Measurements from ENCODE around the gene HOXD8. TPM values are rescaled to one million over a fixed set of nuclear protein-coding genes. Genes with fewer than 3 reads are reported as not detected.

HOXD8 gene
- total RNA-seq, 1 donor from 2014 or later, result not detected

- H3K4me1 Mint-ChIP-seq (ENCODE audit: low read depth), result no peaks in the 10 kb centered on the region
- H3K36me3 Mint-ChIP-seq (ENCODE audit: insufficient read depth), result no peaks in the 10 kb centered on the region
- H3K27me3 Mint-ChIP-seq, result peaks cover 86% of the 10 kb centered on the region
- DNase-seq (ENCODE audit: low spot score, unreplicated experiment), result no peak
- TF ChIP-seq, protein P1, sequence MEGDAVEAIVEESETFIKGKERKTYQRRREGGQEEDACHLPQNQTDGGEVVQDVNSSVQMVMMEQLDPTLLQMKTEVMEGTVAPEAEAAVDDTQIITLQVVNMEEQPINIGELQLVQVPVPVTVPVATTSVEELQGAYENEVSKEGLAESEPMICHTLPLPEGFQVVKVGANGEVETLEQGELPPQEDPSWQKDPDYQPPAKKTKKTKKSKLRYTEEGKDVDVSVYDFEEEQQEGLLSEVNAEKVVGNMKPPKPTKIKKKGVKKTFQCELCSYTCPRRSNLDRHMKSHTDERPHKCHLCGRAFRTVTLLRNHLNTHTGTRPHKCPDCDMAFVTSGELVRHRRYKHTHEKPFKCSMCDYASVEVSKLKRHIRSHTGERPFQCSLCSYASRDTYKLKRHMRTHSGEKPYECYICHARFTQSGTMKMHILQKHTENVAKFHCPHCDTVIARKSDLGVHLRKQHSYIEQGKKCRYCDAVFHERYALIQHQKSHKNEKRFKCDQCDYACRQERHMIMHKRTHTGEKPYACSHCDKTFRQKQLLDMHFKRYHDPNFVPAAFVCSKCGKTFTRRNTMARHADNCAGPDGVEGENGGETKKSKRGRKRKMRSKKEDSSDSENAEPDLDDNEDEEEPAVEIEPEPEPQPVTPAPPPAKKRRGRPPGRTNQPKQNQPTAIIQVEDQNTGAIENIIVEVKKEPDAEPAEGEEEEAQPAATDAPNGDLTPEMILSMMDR (IDR thresholded peaks at IDR 0.05; ENCODE audit: unreplicated experiment), result no peak
- no peak overlapping the region for H3K4me3 Mint-ChIP-seq (ENCODE audit: low read depth)
- no peaks in the 10 kb centered on the region for H3K9me3 Mint-ChIP-seq (ENCODE audit: low read depth)
- peak overlapping the region; percentile 85 for H3K27ac Mint-ChIP-seq
These were observed 3.0 kb downstream of the HOXD8 start for GRCh38 chr2:176132205-176133171.

GRCh38 chr2:176133389-176133788 lies 3.9 kb downstream of the HOXD8 start:
- Mint-ChIP-seq H3K4me1 (ENCODE audit: low read depth) (no peaks in the 10 kb centered on the region), H3K36me3 (ENCODE audit: insufficient read depth) (no peaks in the 10 kb centered on the region), H3K9me3 (ENCODE audit: low read depth) (no peaks in the 10 kb centered on the region), H3K27ac (no peak overlapping the region), H3K27me3 (peaks cover 86% of the 10 kb centered on the region), H3K4me3 (ENCODE audit: low read depth) (no peak overlapping the region)
- TF ChIP-seq, protein P1 (IDR thresholded peaks at IDR 0.05; ENCODE audit: unreplicated experiment), result no peak
- no peak for DNase-seq (ENCODE audit: low spot score, unreplicated experiment)

- Mint-ChIP-seq H3K36me3 (ENCODE audit: insufficient read depth) (no peaks in the 10 kb centered on the region), H3K4me1 (ENCODE audit: low read depth) (no peaks in the 10 kb centered on the region), H3K27ac (no peak overlapping the region), H3K27me3 (peaks cover 86% of the 10 kb centered on the region), H3K4me3 (ENCODE audit: low read depth) (no peak overlapping the region), H3K9me3 (ENCODE audit: low read depth) (no peaks in the 10 kb centered on the region)
- DNase-seq (ENCODE audit: low spot score, unreplicated experiment), result no peak
- TF ChIP-seq, protein P1 (IDR thresholded peaks at IDR 0.05; ENCODE audit: unreplicated experiment), result no peak
These were observed 4.5 kb downstream of the HOXD8 start for GRCh38 chr2:176134035-176134434.

DNA sequence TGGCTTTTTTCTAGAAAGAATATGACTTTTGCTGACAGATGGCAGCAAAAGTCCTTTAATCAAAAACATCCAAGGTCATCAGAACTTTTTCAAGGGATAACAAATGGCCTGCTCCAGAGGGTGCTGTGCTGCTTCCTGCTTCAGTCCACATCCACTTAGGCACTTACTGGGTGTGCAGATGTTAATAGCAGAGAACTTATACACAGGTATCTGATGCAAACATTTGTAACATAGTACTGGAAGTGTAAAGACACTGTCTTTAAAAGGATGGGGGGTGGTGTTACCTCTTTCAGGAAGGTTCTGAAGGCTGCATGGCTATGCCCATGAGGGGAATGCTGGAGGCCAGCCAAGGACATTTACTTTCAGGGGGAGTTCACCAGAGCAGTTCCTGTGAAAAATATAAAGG lies 5.5 kb downstream of the HOXD8 start:
- DNase-seq (ENCODE audit: low spot score, unreplicated experiment), result no peak
- Mint-ChIP-seq H3K4me1 (ENCODE audit: low read depth) (no peaks in the 10 kb centered on the region), H3K27ac (no peak overlapping the region), H3K36me3 (ENCODE audit: insufficient read depth) (no peaks in the 10 kb centered on the region), H3K9me3 (ENCODE audit: low read depth) (no peaks in the 10 kb centered on the region), H3K27me3 (peaks cover 94% of the 10 kb centered on the region), H3K4me3 (ENCODE audit: low read depth) (no peak overlapping the region)
- TF ChIP-seq, protein P1 (IDR thresholded peaks at IDR 0.05; ENCODE audit: unreplicated experiment), result no peak

- Mint-ChIP-seq H3K27ac (no peak overlapping the region), H3K4me1 (ENCODE audit: low read depth) (no peaks in the 10 kb centered on the region), H3K27me3 (peaks cover 95% of the 10 kb centered on the region), H3K9me3 (ENCODE audit: low read depth) (no peaks in the 10 kb centered on the region), H3K36me3 (ENCODE audit: insufficient read depth) (no peaks in the 10 kb centered on the region), H3K4me3 (ENCODE audit: low read depth) (peak overlapping the region; percentile 61)
- TF ChIP-seq, protein P1 (IDR thresholded peaks at IDR 0.05; ENCODE audit: unreplicated experiment), result no peak
- DNase-seq (ENCODE audit: low spot score, unreplicated experiment), result no peak
These were observed 7.1 kb downstream of the HOXD8 start for GRCh38 chr2:176136374-176137251.

All from progenitor cell of endocrine pancreas (in vitro differentiated cells).